ENCODE results near the gene EFCAB10. TPM values are rescaled to one million over a fixed set of nuclear protein-coding genes. Genes with fewer than 3 reads are reported as not detected.

EFCAB10 gene
- total and polyA plus RNA-seq, 2 of the 13 experiments (the other 11 are each of a cell fraction or from before 2014, with no cell fraction given): 0.40 TPM; not detected in 1

GRCh38 chr7:105623378-105623777 lies 42.1 kb upstream of the EFCAB10 start (continued):
- TF ChIP-seq ZNF775 (CRISPR knock-in tag; IDR thresholded peaks at IDR 0.05; ENCODE audit: borderline replicate concordance): no peak
- no peak for TF ChIP-seq ARID4A (CRISPR knock-in tag; IDR thresholded peaks at IDR 0.05; ENCODE audit: borderline replicate concordance)

DNA sequence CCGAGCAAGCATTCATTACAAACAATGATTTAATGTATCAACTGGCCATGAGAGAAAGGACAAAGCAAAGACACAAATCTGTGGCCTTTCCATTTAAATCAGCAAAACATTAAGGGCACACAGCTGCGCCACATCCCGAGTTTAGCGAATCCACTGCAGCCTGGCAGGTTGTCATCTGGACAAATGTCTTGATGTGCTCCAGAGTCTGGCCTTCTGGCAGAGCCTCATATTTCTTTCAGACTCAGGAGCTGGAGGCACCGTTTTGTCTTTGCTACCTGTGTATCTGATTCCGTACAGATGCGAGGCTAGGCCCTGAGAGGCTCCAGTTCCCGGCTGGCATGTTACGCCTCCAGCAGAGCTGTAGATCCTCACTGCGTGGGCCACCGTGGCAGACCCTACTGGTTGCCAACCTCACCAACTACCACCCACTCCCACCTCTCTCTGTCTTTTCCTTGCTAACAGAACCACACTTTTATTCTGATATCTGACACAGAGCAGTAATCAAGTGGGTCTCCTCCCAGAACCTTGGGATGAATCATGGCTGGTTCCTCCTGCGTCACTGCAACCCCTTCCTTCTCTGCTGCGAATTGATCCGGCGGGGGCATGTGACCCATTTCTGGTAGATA lies 40.9 kb upstream of the EFCAB10 start:
- Histone ChIP-seq H3K27me3 (ENCODE audit: control insufficient read depth in 1 of 2, insufficient read depth in 2 of 2, low read length in 2 of 2) (no peaks in the 10 kb centered on the region), H3K9ac (ENCODE audit: insufficient read depth, low read depth, low read length) (no peak overlapping the region), H2AFZ (ENCODE audit: low read length) (no peak overlapping the region), H3K4me2 (ENCODE audit: low read depth, low read length) (no peak overlapping the region), H3K4me1 (ENCODE audit: insufficient read depth, low read length) (no peaks in the 10 kb centered on the region), H3K79me2 (ENCODE audit: insufficient read depth, low read length) (no peaks in the 10 kb centered on the region), H3K27ac (ENCODE audit: extremely low read length, insufficient read depth, low read length) (no peak overlapping the region), H3K9me3 (ENCODE audit: low read length) (no peaks in the 10 kb centered on the region), H3K4me3 (replicated peaks in 1 of 3; ENCODE audit: insufficient read depth in 1 of 3, low read depth in 2 of 3, low read length in 3 of 3) (no peak overlapping the region), H3K36me3 (replicated peaks in 1 of 2; ENCODE audit: control insufficient read depth in 1 of 2, insufficient read depth in 2 of 2, low read length in 2 of 2) (peaks cover 0 to 5% of the 10 kb centered on the region in 2 experiments; a peak in 1 of 5 replicates), H4K20me1 (ENCODE audit: insufficient read depth, low read length) (no peaks in the 10 kb centered on the region)
- in situ Hi-C loops (cut with HindIII; ENCODE audit: extremely low pct_ligation_motif_present, low pct_unique_long_range_greater_than_20kb): no loop called here
- ATAC-seq: no peak
- DNase-seq (ENCODE audit: low spot score): no peak
- no TSS peak for BruUV-seq (replicated peaks)
- no peak for FAIRE-seq
- no peak for TF ChIP-seq MXI1 (IDR thresholded peaks at IDR 0.05; ENCODE audit: borderline replicate concordance, low read depth, low read length)
- TF ChIP-seq CSRNP1 (CRISPR knock-in tag; IDR thresholded peaks at IDR 0.05): no peak
- no peak for TF ChIP-seq ZNF367 (CRISPR knock-in tag; IDR thresholded peaks at IDR 0.05; ENCODE audit: borderline replicate concordance)
- TF ChIP-seq, protein P1, sequence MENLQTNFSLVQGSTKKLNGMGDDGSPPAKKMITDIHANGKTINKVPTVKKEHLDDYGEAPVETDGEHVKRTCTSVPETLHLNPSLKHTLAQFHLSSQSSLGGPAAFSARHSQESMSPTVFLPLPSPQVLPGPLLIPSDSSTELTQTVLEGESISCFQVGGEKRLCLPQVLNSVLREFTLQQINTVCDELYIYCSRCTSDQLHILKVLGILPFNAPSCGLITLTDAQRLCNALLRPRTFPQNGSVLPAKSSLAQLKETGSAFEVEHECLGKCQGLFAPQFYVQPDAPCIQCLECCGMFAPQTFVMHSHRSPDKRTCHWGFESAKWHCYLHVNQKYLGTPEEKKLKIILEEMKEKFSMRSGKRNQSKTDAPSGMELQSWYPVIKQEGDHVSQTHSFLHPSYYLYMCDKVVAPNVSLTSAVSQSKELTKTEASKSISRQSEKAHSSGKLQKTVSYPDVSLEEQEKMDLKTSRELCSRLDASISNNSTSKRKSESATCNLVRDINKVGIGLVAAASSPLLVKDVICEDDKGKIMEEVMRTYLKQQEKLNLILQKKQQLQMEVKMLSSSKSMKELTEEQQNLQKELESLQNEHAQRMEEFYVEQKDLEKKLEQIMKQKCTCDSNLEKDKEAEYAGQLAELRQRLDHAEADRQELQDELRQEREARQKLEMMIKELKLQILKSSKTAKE (CRISPR knock-in tag; IDR thresholded peaks at IDR 0.05; ENCODE audit: borderline replicate concordance): no peak
- TF ChIP-seq RFX5 (IDR thresholded peaks at IDR 0.05; ENCODE audit: low read depth, low read length): no peak
- TF ChIP-seq SNAPC2 (CRISPR knock-in tag; IDR thresholded peaks at IDR 0.05): no peak
- no peak for TF ChIP-seq FLYWCH1 (CRISPR knock-in tag; IDR thresholded peaks at IDR 0.05)
- TF ChIP-seq POGZ (CRISPR knock-in tag; IDR thresholded peaks at IDR 0.05): no peak
- WGBS (ENCODE audit: low lambda C conversion rate): 98% methylated on average over 14 of the region's 15 CpGs
- CTCF ChIA-PET (ENCODE audit: low intra/inter-chr PET ratio, low total read pairs): no interaction called here
- POLR2A ChIA-PET: no interaction called here
- intact Hi-C loops (cut with micrococcal nuclease; ENCODE audit: unreplicated experiment): no loop called here
